GM04503 (cell line): Measurements from ENCODE around the gene RAB17.
"Not testable (repeated sequence)": the region's sequence is repeated elsewhere in the genome, so short reads cannot be mapped to it uniquely, and the experiment has no call there.

Source experiments
- DNase-seq: peaks from one replicate; pipeline ENCODE4 v3.0.0-alpha.2; 2012; ENCODE audit warnings: low read depth

Gene RAB17

GRCh38 chr2:237598468-237599208 lies 8.1 kb upstream of the RAB17 start:
- no peak for DNase-seq

- DNase-seq = no peak
Measured at GRCh38 chr2:237597196-237598145, 6.9 kb upstream of the RAB17 start.

GRCh38 chr2:237596520-237597195 lies 6.1 kb upstream of the RAB17 start:
- DNase-seq = no peak

GRCh38 chr2:237595829-237596519 lies 5.4 kb upstream of the RAB17 start:
- DNase-seq = not testable (repeated sequence)

- DNase-seq = no peak
Measured at GRCh38 chr2:237594514-237594871, 4.0 kb upstream of the RAB17 start.

- DNase-seq = no peak
Measured at GRCh38 chr2:237593596-237594320, 3.2 kb upstream of the RAB17 start.

- no peak for DNase-seq
Measured at GRCh38 chr2:237593036-237593435, 2.5 kb upstream of the RAB17 start.

- DNase-seq = no peak
Measured at GRCh38 chr2:237592425-237592980, 2.0 kb upstream of the RAB17 start.

GRCh38 chr2:237591141-237591881 lies 777 bp upstream of the RAB17 start:
- DNase-seq = no peak

GRCh38 chr2:237588044-237588696 lies 2.4 kb downstream of the RAB17 start:
- DNase-seq = no peak

GRCh38 chr2:237585590-237586221 lies 4.8 kb downstream of the RAB17 start:
- DNase-seq = no peak

- no peak for DNase-seq
Measured at GRCh38 chr2:237583385-237584295, 6.9 kb downstream of the RAB17 start.

- DNase-seq = no peak
Measured at GRCh38 chr2:237581751-237582746, 8.5 kb downstream of the RAB17 start.

- no peak for DNase-seq
Measured at GRCh38 chr2:237581326-237581725, 9.2 kb downstream of the RAB17 start.

- no peak for DNase-seq
Measured at GRCh38 chr2:237577956-237578870, 12.3 kb downstream of the RAB17 start.

- no peak for DNase-seq
Measured at GRCh38 chr2:237577458-237577857, 13.1 kb downstream of the RAB17 start.
